HepG2 (cell line): ENCODE measurements around the gene MRPS35. TPM values are rescaled to one million over a fixed set of nuclear protein-coding genes. Genes with fewer than 3 reads are reported as not detected.

Source experiments
- CBX5 ChIP-seq: sonication (generic); formaldehyde crosslinking; IDR thresholded peaks from 2 replicates; pipeline ENCODE4 v1.4.0; 2020; ENCODE audit warnings: missing genetic modification reagents, borderline replicate concordance
- EED ChIP-seq: sonication (generic); formaldehyde crosslinking; IDR thresholded peaks from 2 replicates; pipeline ENCODE4 v1.5.0; 2020; ENCODE audit warnings: mild to moderate bottlenecking, missing genetic modification reagents
- FOXM1 ChIP-seq: sonication (generic); formaldehyde crosslinking; IDR thresholded peaks from 2 replicates; pipeline ENCODE4 v1.5.0; 2020; ENCODE audit warnings: missing genetic modification reagents
- KMT2B ChIP-seq: IDR thresholded peaks from 2 replicates; pipeline ENCODE4 v1.6.1; 2016; ENCODE audit warnings: missing genetic modification reagents, missing compliant biosample characterization
- LCORL ChIP-seq, 2 experiments: fragments of 450-650 bp in 1 of 2; sonication (generic) in 1 of 2; formaldehyde crosslinking in 1 of 2; IDR thresholded peaks; 2 replicates each; pipeline versions ENCODE4 v1.5.0 to v1.6.1; 2017 to 2020; ENCODE audit warnings: antibody characterized with exemption in 1 of 2, missing genetic modification reagents in 1 of 2
- MAFF ChIP-seq: IDR thresholded peaks from 2 replicates; pipeline ENCODE4 v1.6.1; 2011; ENCODE audit warnings: low read depth, low read length, improper control_type of control experiment
- NFYB ChIP-seq: sonication (generic); formaldehyde crosslinking; IDR thresholded peaks from 2 replicates; pipeline ENCODE4 v1.4.0; 2020; ENCODE audit warnings: missing genetic modification reagents
- NR2F2 ChIP-seq: IDR thresholded peaks from 2 replicates; pipeline ENCODE4 v1.6.1; 2012; ENCODE audit warnings: low read depth, inconsistent platforms, borderline replicate concordance
- PPARG ChIP-seq: conservative IDR thresholded peaks from 2 replicates; pipeline ENCODE4 v1.6.1; 2016; ENCODE audit warnings: missing biosample characterization, missing genetic modification reagents
- REL ChIP-seq: sonication (generic); formaldehyde crosslinking; conservative IDR thresholded peaks from 2 replicates; pipeline ENCODE4 v1.8.0; 2022; ENCODE audit warnings: mild to moderate bottlenecking, missing genetic modification reagents, moderate library complexity
- SALL1 ChIP-seq: sonication (generic); formaldehyde crosslinking; IDR thresholded peaks from 2 replicates; pipeline ENCODE4 v1.8.0; 2022; ENCODE audit warnings: mild to moderate bottlenecking, missing genetic modification reagents
- SRY ChIP-seq: sonication (generic); formaldehyde crosslinking; IDR thresholded peaks from 2 replicates; pipeline ENCODE4 v1.8.0; 2022; ENCODE audit warnings: mild to moderate bottlenecking, missing genetic modification reagents
- SUZ12 ChIP-seq: fragments of 150-350 bp; IDR thresholded peaks from 2 replicates; pipeline ENCODE4 v1.6.1; 2014; ENCODE audit warnings: low read depth, low read length
- TARDBP ChIP-seq: sonication (generic); formaldehyde crosslinking; IDR thresholded peaks from 2 replicates; pipeline ENCODE4 v1.8.0; 2022; ENCODE audit warnings: mild to moderate bottlenecking, missing genetic modification reagents
- ZBTB7B ChIP-seq: sonication (generic); formaldehyde crosslinking; IDR thresholded peaks from 2 replicates; pipeline ENCODE4 v1.4.0; 2020; ENCODE audit warnings: missing genetic modification reagents
- ZNF329 ChIP-seq: sonication (generic); formaldehyde crosslinking; IDR thresholded peaks from 2 replicates; pipeline ENCODE4 v1.9.0; 2021; ENCODE audit warnings: low read depth, mild to moderate bottlenecking, missing genetic modification reagents
- ZNF567 ChIP-seq: sonication (generic); formaldehyde crosslinking; IDR thresholded peaks from 2 replicates; pipeline ENCODE4 v1.8.1; 2023; ENCODE audit warnings: mild to moderate bottlenecking, missing genetic modification reagents, borderline replicate concordance
- ZNF570 ChIP-seq: sonication (generic); formaldehyde crosslinking; IDR thresholded peaks from 2 replicates; pipeline ENCODE4 v1.4.0; 2020; ENCODE audit warnings: mild to moderate bottlenecking, missing genetic modification reagents, borderline replicate concordance
- ZNF589 ChIP-seq: sonication (generic); formaldehyde crosslinking; conservative IDR thresholded peaks from 2 replicates; pipeline ENCODE4 v1.8.0; 2022; ENCODE audit warnings: mild to moderate bottlenecking, moderate library complexity, missing genetic modification reagents
- ZNF776 ChIP-seq: sonication (generic); formaldehyde crosslinking; IDR thresholded peaks from 2 replicates; pipeline ENCODE4 v1.4.0; 2020; ENCODE audit warnings: mild to moderate bottlenecking, missing genetic modification reagents
- ZSCAN29 ChIP-seq: sonication (generic); formaldehyde crosslinking; conservative IDR thresholded peaks from 2 replicates; pipeline ENCODE4 v1.4.0; 2020; ENCODE audit warnings: mild to moderate bottlenecking, missing genetic modification reagents
- polyA plus RNA-seq, 8 experiments: library from polyadenylated mRNA; depleted of rRNA in 3 of 8; stranded (reverse) in 7 of 8; unstranded in 1 of 8; fragments of >200 nt; fragmentation: Illumina TruSeq in 4 of 8; extraction: Trizol in 4 of 8; gene quantifications; 2 replicates each; pipeline versions ENCODE4 v1.2.1 to v1.2.3, GENCODE V29; 2011 to 2016; ENCODE audit warnings: low read depth in 4 of 8, missing spikeins in 1 of 8, mixed read lengths in 1 of 8; ENCODE audit not compliant: insufficient read depth in 1 of 8
- total RNA-seq, 5 experiments: library from RNA; depleted of rRNA; stranded (reverse); fragments of >200 nt; fragmentation: Illumina TruSeq; extraction: Trizol; gene quantifications; 2 replicates each; pipeline ENCODE4 v1.2.3, GENCODE V29; 2016; ENCODE audit warnings: low read depth in 1 of 5
- TF ChIP-seq, protein P1 (sequence below): sonication (generic); formaldehyde crosslinking; IDR thresholded peaks from 2 replicates; pipeline ENCODE4 v1.5.1; 2020; ENCODE audit warnings: missing genetic modification reagents, mild to moderate bottlenecking, borderline replicate concordance
- TF ChIP-seq, protein P2 (sequence below): sonication (generic); formaldehyde crosslinking; IDR thresholded peaks from 2 replicates; pipeline ENCODE4 v1.8.0; 2022; ENCODE audit warnings: low read depth, missing genetic modification reagents
- TF ChIP-seq, protein P3 (sequence below): sonication (generic); formaldehyde crosslinking; IDR thresholded peaks from 2 replicates; pipeline ENCODE4 v1.4.0; 2020; ENCODE audit warnings: missing genetic modification reagents
- TF ChIP-seq, protein P4 (sequence below): IDR thresholded peaks from 2 replicates; pipeline ENCODE4 v1.6.1; 2016; ENCODE audit warnings: low read depth, borderline replicate concordance
- TF ChIP-seq, protein P5 (sequence below): sonication (generic); formaldehyde crosslinking; IDR thresholded peaks from 2 replicates; pipeline ENCODE4 v1.4.0; 2020; ENCODE audit warnings: missing genetic modification reagents

MRPS35 gene
- total and polyA plus RNA-seq, 2 of the 13 experiments (the other 11 are each of a cell fraction or from before 2014, with no cell fraction given): 63.4 to 104 TPM

DNA sequence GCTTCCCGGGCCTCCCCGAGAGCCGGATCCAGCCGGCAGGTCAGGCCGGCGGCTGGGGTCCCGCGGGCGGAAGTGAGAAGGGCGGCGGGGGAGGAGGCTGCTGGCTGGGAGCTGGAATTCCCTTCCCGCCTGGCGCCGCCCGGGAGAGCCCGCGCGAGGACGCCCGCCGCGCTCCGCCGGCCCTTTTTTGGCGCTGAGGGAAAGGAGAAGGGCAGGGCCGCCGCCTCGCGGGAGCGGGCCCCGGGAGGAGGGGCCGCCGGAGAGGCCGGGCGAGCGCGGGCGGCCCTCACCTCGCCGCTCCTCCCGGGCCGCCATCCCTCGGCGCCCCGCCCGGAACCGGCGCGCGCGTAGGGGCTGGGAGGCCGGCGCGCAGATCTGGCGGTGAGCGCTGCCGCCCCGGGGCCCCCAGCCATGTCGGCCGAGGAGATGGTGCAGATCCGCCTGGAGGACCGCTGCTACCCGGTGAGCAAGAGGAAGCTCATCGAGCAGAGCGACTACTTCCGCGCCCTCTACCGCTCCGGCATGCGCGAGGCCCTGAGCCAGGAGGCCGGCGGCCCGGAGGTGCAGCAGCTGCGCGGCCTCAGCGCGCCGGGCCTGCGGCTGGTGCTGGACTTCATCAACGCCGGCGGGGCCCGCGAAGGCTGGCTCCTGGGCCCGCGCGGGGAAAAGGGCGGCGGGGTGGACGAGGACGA lies 69.4 kb downstream of the MRPS35 start, which contains the start of the genes KLHL42 and MANSC4 (continued):
- TF ChIP-seq FOXM1 (CRISPR knock-in tag) (no peak), NR2F2 (no peak), ZBTB7B (CRISPR knock-in tag) (no peak), LCORL (IDR thresholded peaks at IDR 0.05) (no peak), LCORL (CRISPR knock-in tag; IDR thresholded peaks at IDR 0.05) (no peak), CBX5 (CRISPR knock-in tag) (no peak), MAFF (no peak), ZNF570 (CRISPR knock-in tag) (no peak), SUZ12 (no peak), SRY (CRISPR knock-in tag) (0 out of 2 replicates have a peak, but pooled peaks have one; percentile 34), TARDBP (CRISPR knock-in tag) (no peak), NFYB (CRISPR knock-in tag) (no peak), ZNF329 (CRISPR knock-in tag) (peak; percentile 46; the same call in 1 of the 2 replicates), ZNF567 (no peak), ZSCAN29 (CRISPR knock-in tag) (no peak), SALL1 (peak; percentile 2; the same call in 1 of the 2 replicates), EED (peak; percentile 87; the same call in 1 of the 2 replicates), ZNF589 (peak; percentile 48; the same call in 1 of the 2 replicates), ZNF776 (CRISPR knock-in tag) (no peak; the same call in 1 of the 2 replicates), REL (CRISPR knock-in tag) (no peak), PPARG (CRISPR knock-in tag) (no peak), KMT2B (CRISPR knock-in tag) (peak; percentile 13; the same call in 1 of the 2 replicates)
- TF ChIP-seq, protein P1, sequence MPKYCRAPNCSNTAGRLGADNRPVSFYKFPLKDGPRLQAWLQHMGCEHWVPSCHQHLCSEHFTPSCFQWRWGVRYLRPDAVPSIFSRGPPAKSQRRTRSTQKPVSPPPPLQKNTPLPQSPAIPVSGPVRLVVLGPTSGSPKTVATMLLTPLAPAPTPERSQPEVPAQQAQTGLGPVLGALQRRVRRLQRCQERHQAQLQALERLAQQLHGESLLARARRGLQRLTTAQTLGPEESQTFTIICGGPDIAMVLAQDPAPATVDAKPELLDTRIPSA (CRISPR knock-in tag): no peak
- TF ChIP-seq, protein P2, sequence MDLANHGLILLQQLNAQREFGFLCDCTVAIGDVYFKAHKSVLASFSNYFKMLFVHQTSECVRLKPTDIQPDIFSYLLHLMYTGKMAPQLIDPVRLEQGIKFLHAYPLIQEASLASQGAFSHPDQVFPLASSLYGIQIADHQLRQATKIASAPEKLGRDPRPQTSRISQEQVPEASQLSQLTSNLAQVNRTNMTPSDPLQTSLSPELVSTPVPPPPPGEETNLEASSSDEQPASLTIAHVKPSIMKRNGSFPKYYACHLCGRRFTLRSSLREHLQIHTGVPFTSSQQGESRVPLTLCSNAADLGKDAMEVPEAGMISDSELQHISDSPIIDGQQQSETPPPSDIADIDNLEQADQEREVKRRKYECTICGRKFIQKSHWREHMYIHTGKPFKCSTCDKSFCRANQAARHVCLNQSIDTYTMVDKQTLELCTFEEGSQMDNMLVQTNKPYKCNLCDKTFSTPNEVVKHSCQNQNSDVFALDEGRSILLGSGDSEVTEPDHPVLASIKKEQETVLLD (CRISPR knock-in tag): no peak
- TF ChIP-seq, protein P3, sequence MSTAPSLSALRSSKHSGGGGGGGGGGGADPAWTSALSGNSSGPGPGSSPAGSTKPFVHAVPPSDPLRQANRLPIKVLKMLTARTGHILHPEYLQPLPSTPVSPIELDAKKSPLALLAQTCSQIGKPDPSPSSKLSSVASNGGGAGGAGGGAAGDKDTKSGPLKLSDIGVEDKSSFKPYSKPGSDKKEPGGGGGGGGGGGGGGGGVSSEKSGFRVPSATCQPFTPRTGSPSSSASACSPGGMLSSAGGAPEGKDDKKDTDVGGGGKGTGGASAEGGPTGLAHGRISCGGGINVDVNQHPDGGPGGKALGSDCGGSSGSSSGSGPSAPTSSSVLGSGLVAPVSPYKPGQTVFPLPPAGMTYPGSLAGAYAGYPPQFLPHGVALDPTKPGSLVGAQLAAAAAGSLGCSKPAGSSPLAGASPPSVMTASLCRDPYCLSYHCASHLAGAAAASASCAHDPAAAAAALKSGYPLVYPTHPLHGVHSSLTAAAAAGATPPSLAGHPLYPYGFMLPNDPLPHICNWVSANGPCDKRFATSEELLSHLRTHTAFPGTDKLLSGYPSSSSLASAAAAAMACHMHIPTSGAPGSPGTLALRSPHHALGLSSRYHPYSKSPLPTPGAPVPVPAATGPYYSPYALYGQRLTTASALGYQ: no peak
- TF ChIP-seq, protein P4, sequence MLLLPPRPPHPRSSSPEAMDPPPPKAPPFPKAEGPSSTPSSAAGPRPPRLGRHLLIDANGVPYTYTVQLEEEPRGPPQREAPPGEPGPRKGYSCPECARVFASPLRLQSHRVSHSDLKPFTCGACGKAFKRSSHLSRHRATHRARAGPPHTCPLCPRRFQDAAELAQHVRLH (CRISPR knock-in tag): 0 out of 2 replicates have a peak, but pooled peaks have one; percentile 12
- TF ChIP-seq, protein P5, sequence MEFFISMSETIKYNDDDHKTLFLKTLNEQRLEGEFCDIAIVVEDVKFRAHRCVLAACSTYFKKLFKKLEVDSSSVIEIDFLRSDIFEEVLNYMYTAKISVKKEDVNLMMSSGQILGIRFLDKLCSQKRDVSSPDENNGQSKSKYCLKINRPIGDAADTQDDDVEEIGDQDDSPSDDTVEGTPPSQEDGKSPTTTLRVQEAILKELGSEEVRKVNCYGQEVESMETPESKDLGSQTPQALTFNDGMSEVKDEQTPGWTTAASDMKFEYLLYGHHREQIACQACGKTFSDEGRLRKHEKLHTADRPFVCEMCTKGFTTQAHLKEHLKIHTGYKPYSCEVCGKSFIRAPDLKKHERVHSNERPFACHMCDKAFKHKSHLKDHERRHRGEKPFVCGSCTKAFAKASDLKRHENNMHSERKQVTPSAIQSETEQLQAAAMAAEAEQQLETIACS (CRISPR knock-in tag): peak; percentile 73
